ENCODE measurements around the gene KITLG.

DNA sequence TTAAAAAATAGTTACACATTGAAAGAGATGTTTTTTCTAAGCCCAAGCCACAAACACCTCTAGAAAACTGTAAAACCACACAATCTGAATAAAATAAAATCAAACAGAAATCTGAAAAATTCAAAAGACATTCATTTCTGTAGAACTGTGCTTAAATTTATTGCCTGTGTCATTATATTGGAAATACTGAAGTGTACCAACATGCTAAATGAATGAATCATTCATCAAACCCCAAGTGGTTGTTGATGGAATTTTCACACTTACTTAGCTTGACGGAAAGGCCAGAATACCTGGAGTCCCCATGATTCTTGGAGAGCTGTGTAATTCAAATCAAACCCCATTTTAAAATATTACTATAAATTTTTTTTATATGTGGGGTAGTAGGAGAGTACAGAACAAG is 2.7 kb downstream of the KITLG start:
- TF ChIP-seq, protein P1, sequence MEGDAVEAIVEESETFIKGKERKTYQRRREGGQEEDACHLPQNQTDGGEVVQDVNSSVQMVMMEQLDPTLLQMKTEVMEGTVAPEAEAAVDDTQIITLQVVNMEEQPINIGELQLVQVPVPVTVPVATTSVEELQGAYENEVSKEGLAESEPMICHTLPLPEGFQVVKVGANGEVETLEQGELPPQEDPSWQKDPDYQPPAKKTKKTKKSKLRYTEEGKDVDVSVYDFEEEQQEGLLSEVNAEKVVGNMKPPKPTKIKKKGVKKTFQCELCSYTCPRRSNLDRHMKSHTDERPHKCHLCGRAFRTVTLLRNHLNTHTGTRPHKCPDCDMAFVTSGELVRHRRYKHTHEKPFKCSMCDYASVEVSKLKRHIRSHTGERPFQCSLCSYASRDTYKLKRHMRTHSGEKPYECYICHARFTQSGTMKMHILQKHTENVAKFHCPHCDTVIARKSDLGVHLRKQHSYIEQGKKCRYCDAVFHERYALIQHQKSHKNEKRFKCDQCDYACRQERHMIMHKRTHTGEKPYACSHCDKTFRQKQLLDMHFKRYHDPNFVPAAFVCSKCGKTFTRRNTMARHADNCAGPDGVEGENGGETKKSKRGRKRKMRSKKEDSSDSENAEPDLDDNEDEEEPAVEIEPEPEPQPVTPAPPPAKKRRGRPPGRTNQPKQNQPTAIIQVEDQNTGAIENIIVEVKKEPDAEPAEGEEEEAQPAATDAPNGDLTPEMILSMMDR (IDR thresholded peaks at IDR 0.05; ENCODE audit: insufficient read depth, low read depth, low read length) = peak; percentile 15
- TF ChIP-seq EZH2 (IDR thresholded peaks at IDR 0.05; ENCODE audit: insufficient read depth, low read length) = no peak

Measured in astrocyte (in vitro differentiated cells and primary cell).